D721Med (cell line): ENCODE measurements around the gene DCAF15.

Source experiments
- DNase-seq: peaks from one replicate; pipeline ENCODE4 v3.0.0; 2011; ENCODE audit warnings: low spot score; ENCODE audit not compliant: insufficient read length
- FAIRE-seq: peaks from 2 replicates; lab custom pipeline; 2011; peaks lifted over from hg19 to GRCh38; lab: Jason Lieb, UNC
- CTCF ChIP-seq: IDR thresholded peaks from 2 replicates; pipeline ENCODE4 v1.5.1; 2012; ENCODE audit warnings: mild to moderate bottlenecking, control low read depth; ENCODE audit not compliant: insufficient read depth; ENCODE audit errors: missing control alignments

Gene DCAF15

GRCh38 chr19:14000691-14001375, 48.5 kb downstream of the DCAF15 start:
- no peak for TF ChIP-seq CTCF
- no peak for FAIRE-seq
- DNase-seq: no peak

- FAIRE-seq: no peak
- no peak for TF ChIP-seq CTCF
Measured at GRCh38 chr19:14002571-14003250, 50.4 kb downstream of the DCAF15 start.

GRCh38 chr19:14003251-14004055, 51.1 kb downstream of the DCAF15 start:
- FAIRE-seq (no peak), DNase-seq (no peak)
- TF ChIP-seq CTCF: no peak

More at GRCh38 chr19:14002571-14003250, 50.4 kb downstream of the DCAF15 start:
- no peak for DNase-seq

- TF ChIP-seq CTCF: no peak
- DNase-seq (no peak), FAIRE-seq (no peak)
Measured at GRCh38 chr19:14004619-14005348, 52.5 kb downstream of the DCAF15 start.

- no peak for TF ChIP-seq CTCF
- DNase-seq (no peak), FAIRE-seq (no peak)
Measured at GRCh38 chr19:14005349-14006084, 53.2 kb downstream of the DCAF15 start.

GRCh38 chr19:14006085-14006765, 53.9 kb downstream of the DCAF15 start, which contains the start of gene RFX1:
Gene RFX1, minus strand, starts transcription at chr19:14006320. Its CDS starts 12,477 bp downstream, at chr19:13993843.
- DNase-seq (no peak), FAIRE-seq (no peak)
- TF ChIP-seq CTCF: no peak
